ENCODE data around the gene RPL27.

- TF ChIP-seq, protein P1, sequence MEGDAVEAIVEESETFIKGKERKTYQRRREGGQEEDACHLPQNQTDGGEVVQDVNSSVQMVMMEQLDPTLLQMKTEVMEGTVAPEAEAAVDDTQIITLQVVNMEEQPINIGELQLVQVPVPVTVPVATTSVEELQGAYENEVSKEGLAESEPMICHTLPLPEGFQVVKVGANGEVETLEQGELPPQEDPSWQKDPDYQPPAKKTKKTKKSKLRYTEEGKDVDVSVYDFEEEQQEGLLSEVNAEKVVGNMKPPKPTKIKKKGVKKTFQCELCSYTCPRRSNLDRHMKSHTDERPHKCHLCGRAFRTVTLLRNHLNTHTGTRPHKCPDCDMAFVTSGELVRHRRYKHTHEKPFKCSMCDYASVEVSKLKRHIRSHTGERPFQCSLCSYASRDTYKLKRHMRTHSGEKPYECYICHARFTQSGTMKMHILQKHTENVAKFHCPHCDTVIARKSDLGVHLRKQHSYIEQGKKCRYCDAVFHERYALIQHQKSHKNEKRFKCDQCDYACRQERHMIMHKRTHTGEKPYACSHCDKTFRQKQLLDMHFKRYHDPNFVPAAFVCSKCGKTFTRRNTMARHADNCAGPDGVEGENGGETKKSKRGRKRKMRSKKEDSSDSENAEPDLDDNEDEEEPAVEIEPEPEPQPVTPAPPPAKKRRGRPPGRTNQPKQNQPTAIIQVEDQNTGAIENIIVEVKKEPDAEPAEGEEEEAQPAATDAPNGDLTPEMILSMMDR (IDR thresholded peaks at IDR 0.05; ENCODE audit: extremely low read depth in 1 of 2, insufficient read depth in 1 of 2, low read depth in 1 of 2, low read length in 2 of 2) = no peak
- TF ChIP-seq POLR2AphosphoS5 (IDR thresholded peaks at IDR 0.05; ENCODE audit: insufficient read depth, low read depth, low read length) (no peak), POLR2A (IDR thresholded peaks at IDR 0.05; ENCODE audit: low read depth, low read length) (no peak), MAX (IDR thresholded peaks at IDR 0.05; ENCODE audit: insufficient read depth, insufficient read length) (no peak), EZH2 (IDR thresholded peaks at IDR 0.05; ENCODE audit: borderline replicate concordance, low read depth, low read length, severe bottlenecking) (no peak), JUN (IDR thresholded peaks at IDR 0.05; ENCODE audit: borderline replicate concordance, insufficient read depth, insufficient read length, low read depth) (no peak)
Observed at GRCh38 chr17:43025766-43026537, 27.7 kb downstream of the RPL27 start.

Data from endothelial cell of umbilical vein (primary cell).